Endothelial cell of umbilical vein (primary cell): ENCODE results near the gene PRKCZ. TPM values are rescaled to one million over a fixed set of nuclear protein-coding genes. Genes with fewer than 3 reads are reported as not detected.
"Not testable (repeated sequence)": the region's sequence is repeated elsewhere in the genome, so short reads cannot be mapped to it uniquely, and the experiment has no call there.

Source experiments
- BruUV-seq: library from RNA; stranded (reverse); fragments of 400-500 nt; replicated peaks from 2 replicates; lab custom pipeline; 2021; lab: Mats Ljungman, UMichigan
- CTCF ChIA-PET: fragments of 300-600, 350-600 bp; sonication (Branson Sonifier 250); formaldehyde crosslinking; loops from one replicate; lab custom pipeline; 2021; ENCODE audit warnings: antibody characterized with exemption, inconsistent platforms; lab: Charles Lee
- POLR2A ChIA-PET: fragments of 300-600, 350-600 bp; sonication (Branson Sonifier 250); formaldehyde crosslinking; loops from one replicate; lab custom pipeline; 2021; ENCODE audit warnings: antibody characterized with exemption, inconsistent platforms; lab: Charles Lee
- DNase-seq: peaks from one replicate; pipeline ENCODE4 v3.0.0-alpha.2; 2011; ENCODE audit warnings: low read depth, low spot score
- FAIRE-seq: peaks from 2 replicates; lab custom pipeline; 2011; peaks lifted over from hg19 to GRCh38; lab: Jason Lieb, UNC
- H2AFZ ChIP-seq: 2 replicates; pipeline ENCODE4 v1.6.0; 2012; ENCODE audit warnings: low read depth, low read length, control low read depth, inconsistent platforms
- H3K27ac ChIP-seq: 2 replicates; pipeline ENCODE4 v1.5.1; 2011; ENCODE audit warnings: low read depth, mild to moderate bottlenecking, control low read depth, low read length, moderate library complexity; ENCODE audit not compliant: insufficient read depth
- H3K27me3 ChIP-seq, 2 experiments: 2 replicates each; pipeline versions ENCODE4 v1.6.0 to v1.6.1; 2011; ENCODE audit warnings: low read length in 2 of 2, mixed read lengths in 1 of 2; ENCODE audit not compliant: control insufficient read depth in 2 of 2, insufficient read depth in 2 of 2
- H3K36me3 ChIP-seq, 2 experiments: 2 replicates in 1 of 2; 3 replicates in 1 of 2; pipeline ENCODE4 v1.5.1; 2011; ENCODE audit warnings: low read length in 2 of 2, mild to moderate bottlenecking in 1 of 2, moderate library complexity in 1 of 2; ENCODE audit not compliant: control insufficient read depth in 2 of 2, insufficient read depth in 2 of 2; ENCODE audit errors: extremely low read depth in 1 of 2
- H3K4me1 ChIP-seq: 3 replicates; pipeline ENCODE4 v1.5.1; 2011; ENCODE audit warnings: mild to moderate bottlenecking, low read length; ENCODE audit not compliant: control insufficient read depth, insufficient read depth; ENCODE audit errors: extremely low read depth
- H3K4me2 ChIP-seq: 2 replicates; pipeline ENCODE4 v1.6.1; 2011; ENCODE audit warnings: low read length, control low read depth, mixed read lengths; ENCODE audit not compliant: insufficient read depth
- H3K4me3 ChIP-seq, 3 experiments: fragments of 200-600 bp in 1 of 3; sonication (generic), shearing (Covaris generic) in 1 of 3; replicated peaks in 1 of 3; 2 replicates each; pipeline ENCODE4 v1.5.1; 2011 to 2016; ENCODE audit warnings: control low read depth in 3 of 3, low read length in 3 of 3, mild to moderate bottlenecking in 2 of 3, inconsistent platforms in 1 of 3, low read depth in 1 of 3, moderate library complexity in 1 of 3; ENCODE audit not compliant: insufficient read depth in 1 of 3
- H3K79me2 ChIP-seq: 2 replicates; pipeline ENCODE4 v1.6.0; 2012; ENCODE audit warnings: low read length, inconsistent platforms; ENCODE audit not compliant: control insufficient read depth, insufficient read depth
- H3K9ac ChIP-seq: replicated peaks from 2 replicates; pipeline ENCODE3; 2011; ENCODE audit warnings: low read length, control low read depth; ENCODE audit not compliant: insufficient read depth; ENCODE audit errors: extremely low read depth
- H3K9me1 ChIP-seq: replicated peaks from 3 replicates; pipeline ENCODE4 v1.6.0; 2011; ENCODE audit warnings: mild to moderate bottlenecking, low read length; ENCODE audit not compliant: control insufficient read depth, insufficient read depth; ENCODE audit errors: extremely low read depth
- H3K9me3 ChIP-seq: replicated peaks from 2 replicates; pipeline ENCODE4 v1.5.1; 2012; ENCODE audit warnings: low read length, inconsistent platforms; ENCODE audit not compliant: control insufficient read depth, insufficient read depth
- H4K20me1 ChIP-seq: replicated peaks from 2 replicates; pipeline ENCODE3; 2011; ENCODE audit warnings: mild to moderate bottlenecking, low read length; ENCODE audit not compliant: control insufficient read depth, insufficient read depth; ENCODE audit errors: extremely low read depth
- EZH2 ChIP-seq: IDR thresholded peaks from 2 replicates; pipeline ENCODE4 v1.6.1; 2012; ENCODE audit warnings: borderline replicate concordance, low read depth, mild to moderate bottlenecking, moderate library complexity, low read length, inconsistent platforms; ENCODE audit not compliant: severe bottlenecking
- FOS ChIP-seq: IDR thresholded peaks from 2 replicates; pipeline ENCODE4 v1.6.1; 2011; ENCODE audit warnings: mild to moderate bottlenecking, low read length, moderate library complexity, borderline replicate concordance; ENCODE audit not compliant: insufficient read depth
- GATA2 ChIP-seq: IDR thresholded peaks from 2 replicates; pipeline ENCODE4 v1.7.0; 2011; ENCODE audit warnings: low read depth, mild to moderate bottlenecking, moderate library complexity, mixed read lengths, low read length; ENCODE audit not compliant: insufficient read length, insufficient read depth
- JUN ChIP-seq: IDR thresholded peaks from 2 replicates; pipeline ENCODE4 v1.6.1; 2011; ENCODE audit warnings: borderline replicate concordance, low read depth; ENCODE audit not compliant: insufficient read length, insufficient read depth
- MYC ChIP-seq: IDR thresholded peaks from one replicate; pipeline ENCODE4 v1.6.1; 2011; ENCODE audit warnings: mild to moderate bottlenecking, low read depth, low read length
- POLR2A ChIP-seq: IDR thresholded peaks from 2 replicates; pipeline ENCODE4 v1.6.1; 2012; ENCODE audit warnings: low read depth, mild to moderate bottlenecking, control low read depth, low read length
- POLR2AphosphoS5 ChIP-seq: IDR thresholded peaks from 2 replicates; pipeline ENCODE4 v1.6.1; 2012; ENCODE audit warnings: low read depth, mild to moderate bottlenecking, control low read depth, low read length, moderate library complexity; ENCODE audit not compliant: insufficient read depth
- dilution Hi-C: fragments of 300-500 bp; cut with MboI; formaldehyde crosslinking; loops from one replicate; pipeline ENCODE4 v1.15.0; 2019; ENCODE audit warnings: low sequenced_read_pairs; ENCODE audit not compliant: extremely low pct_ligation_motif_present
- intact Hi-C: fragments of 100-400 bp; cut with micrococcal nuclease; formaldehyde crosslinking; loops from one replicate; pipeline ENCODE4 v1.10.0; 2022
- polyA plus RNA-seq, 4 experiments: library from polyadenylated mRNA; depleted of rRNA in 3 of 4; stranded (reverse) in 3 of 4; unstranded in 1 of 4; fragments of >200 nt; gene quantifications; 2 replicates each; pipeline versions ENCODE4 v1.2.1 to v1.2.3, GENCODE V29; 2011 to 2012; ENCODE audit warnings: missing spikeins in 1 of 4
- total RNA-seq: library from RNA; stranded (reverse); gene quantifications from 2 replicates; pipeline ENCODE4 v1.2.3, GENCODE V29; 2021
- TF ChIP-seq, protein P1 (sequence below): IDR thresholded peaks from 2 replicates; pipeline ENCODE4 v1.6.1; 2011; ENCODE audit not compliant: insufficient read depth, insufficient read length
- TF ChIP-seq, protein P2 (sequence below), 2 donors: IDR thresholded peaks; 1 replicate in 1 of 2; 2 replicates in 1 of 2; pipeline ENCODE4 v1.5.1; 2011; ENCODE audit warnings: low read length in 2 of 2, mild to moderate bottlenecking in 2 of 2, moderate library complexity in 2 of 2, control low read depth in 1 of 2, inconsistent platforms in 1 of 2, low read depth in 1 of 2; ENCODE audit not compliant: insufficient read depth in 1 of 2; ENCODE audit errors: extremely low read depth in 1 of 2

The PRKCZ gene
- total and polyA plus RNA-seq, 2 donors (not counting 3 experiments of a cell fraction or from before 2014, with no cell fraction given): 0.22 to 1.7 TPM

DNA sequence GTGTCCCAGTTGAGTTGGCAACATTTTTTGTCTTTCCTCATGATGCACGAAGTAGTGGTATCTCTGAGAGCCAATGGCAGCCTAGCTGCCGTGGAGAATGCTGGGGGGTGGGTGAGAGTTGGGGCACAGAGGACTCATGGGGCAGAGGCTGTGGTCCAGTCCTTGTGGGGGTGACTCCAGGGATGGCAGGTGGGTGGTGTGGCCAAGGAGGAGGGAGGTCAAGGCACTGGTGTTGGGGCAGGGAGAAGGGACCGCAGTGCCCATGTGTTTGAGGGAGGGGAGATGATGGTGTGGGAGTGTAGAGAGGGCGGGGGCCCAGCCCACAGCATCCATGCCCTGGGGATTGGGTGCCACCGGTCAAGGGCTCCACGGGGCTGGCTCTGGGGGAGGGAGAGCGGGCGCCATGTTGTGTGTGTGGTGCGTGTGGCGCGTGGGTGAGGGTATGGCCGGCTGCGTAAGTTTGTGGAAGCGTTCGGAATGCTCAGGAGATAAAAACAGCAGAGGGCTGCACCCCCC lies 63.5 kb downstream of the PRKCZ start:
- H3K27ac ChIP-seq: no peak overlapping the region
- no peaks in the 10 kb centered on the region for H3K36me3 ChIP-seq
- H3K9ac ChIP-seq: no peak overlapping the region
- H3K4me1 ChIP-seq: no peaks in the 10 kb centered on the region
- TF ChIP-seq POLR2AphosphoS5: no peak
- TF ChIP-seq POLR2A: no peak
- TF ChIP-seq, protein P1, sequence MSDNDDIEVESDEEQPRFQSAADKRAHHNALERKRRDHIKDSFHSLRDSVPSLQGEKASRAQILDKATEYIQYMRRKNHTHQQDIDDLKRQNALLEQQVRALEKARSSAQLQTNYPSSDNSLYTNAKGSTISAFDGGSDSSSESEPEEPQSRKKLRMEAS: no peak
- TF ChIP-seq EZH2: no peak
- TF ChIP-seq FOS: no peak
- TF ChIP-seq, protein P2, sequence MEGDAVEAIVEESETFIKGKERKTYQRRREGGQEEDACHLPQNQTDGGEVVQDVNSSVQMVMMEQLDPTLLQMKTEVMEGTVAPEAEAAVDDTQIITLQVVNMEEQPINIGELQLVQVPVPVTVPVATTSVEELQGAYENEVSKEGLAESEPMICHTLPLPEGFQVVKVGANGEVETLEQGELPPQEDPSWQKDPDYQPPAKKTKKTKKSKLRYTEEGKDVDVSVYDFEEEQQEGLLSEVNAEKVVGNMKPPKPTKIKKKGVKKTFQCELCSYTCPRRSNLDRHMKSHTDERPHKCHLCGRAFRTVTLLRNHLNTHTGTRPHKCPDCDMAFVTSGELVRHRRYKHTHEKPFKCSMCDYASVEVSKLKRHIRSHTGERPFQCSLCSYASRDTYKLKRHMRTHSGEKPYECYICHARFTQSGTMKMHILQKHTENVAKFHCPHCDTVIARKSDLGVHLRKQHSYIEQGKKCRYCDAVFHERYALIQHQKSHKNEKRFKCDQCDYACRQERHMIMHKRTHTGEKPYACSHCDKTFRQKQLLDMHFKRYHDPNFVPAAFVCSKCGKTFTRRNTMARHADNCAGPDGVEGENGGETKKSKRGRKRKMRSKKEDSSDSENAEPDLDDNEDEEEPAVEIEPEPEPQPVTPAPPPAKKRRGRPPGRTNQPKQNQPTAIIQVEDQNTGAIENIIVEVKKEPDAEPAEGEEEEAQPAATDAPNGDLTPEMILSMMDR (IDR thresholded peaks at IDR 0.05; ENCODE audit: extremely low read depth in 1 of 2, insufficient read depth in 1 of 2, low read depth in 1 of 2, low read length in 2 of 2): no peak
- TF ChIP-seq JUN: no peak
- TF ChIP-seq MYC: no peak
- TF ChIP-seq GATA2: no peak
- H3K4me3 ChIP-seq: no peak overlapping the region
- ChIA-PET CTCF (no interaction called here), POLR2A (no interaction called here)
- intact Hi-C loops: no loop called here
- BruUV-seq: no TSS peak
- no peaks in the 10 kb centered on the region for H3K9me3 ChIP-seq
- H3K4me2 ChIP-seq: no peak overlapping the region
- no peak overlapping the region for H2AFZ ChIP-seq
- no peaks in the 10 kb centered on the region for H3K9me1 ChIP-seq
- dilution Hi-C loops: no loop called here
- H3K27me3 ChIP-seq: no peaks in the 10 kb centered on the region
- no peaks in the 10 kb centered on the region for H3K79me2 ChIP-seq
- DNase-seq (no peak), FAIRE-seq (no peak)
- no peaks in the 10 kb centered on the region for H4K20me1 ChIP-seq

DNA sequence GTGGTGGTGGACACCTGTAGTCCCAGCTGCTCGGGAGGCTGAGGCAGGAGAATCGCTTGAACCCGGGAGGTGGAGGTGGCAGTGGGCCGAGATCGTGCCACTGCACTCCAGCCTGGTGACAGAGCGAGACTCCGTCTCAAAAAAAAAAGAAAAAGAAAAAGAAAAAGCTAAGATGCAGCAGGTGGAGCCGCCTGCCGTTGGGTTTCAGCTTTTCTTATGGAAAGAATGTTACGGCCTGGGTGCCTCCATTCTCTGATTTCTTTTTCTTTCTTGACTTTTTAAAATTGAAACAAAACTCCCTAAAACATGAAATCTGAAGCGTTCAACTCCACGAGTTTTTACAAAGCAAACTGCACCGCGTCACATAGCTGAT lies 64.4 kb downstream of the PRKCZ start:
- H3K9me1 ChIP-seq, DNase-seq, H3K27me3 ChIP-seq, H4K20me1 ChIP-seq, H3K9ac ChIP-seq, CTCF ChIA-PET, BruUV-seq, H3K4me3 ChIP-seq, H3K79me2 ChIP-seq, dilution Hi-C loops, H3K4me2 ChIP-seq, intact Hi-C loops, FAIRE-seq, H3K9me3 ChIP-seq, H2AFZ ChIP-seq, H3K36me3 ChIP-seq, H3K4me1 ChIP-seq, H3K27ac ChIP-seq: not testable (repeated sequence)
- POLR2A ChIA-PET: interaction anchor here (0.6 kb wide), 1 partner anchor 51 kb away, joined by 6 read pairs; no protein-coding TSS in a partner anchor
